HAP-1 (cell line): ENCODE measurements around the gene NDUFAF7.

ENCODE experiments used
- DNase-seq, 2 experiments: peaks; one replicate each; pipeline ENCODE4 v3.0.0-alpha.2; 2016 to 2020; ENCODE audit warnings: low spot score in 2 of 2
- H3K27me3 ChIP-seq: fragments of 250-450 bp; sonication (Bioruptor Pico); 2 replicates; pipeline ENCODE4 v1.5.1; 2020; ENCODE audit warnings: low read depth, mild to moderate bottlenecking, moderate library complexity
- H3K36me3 ChIP-seq: fragments of 250-450 bp; sonication (Bioruptor Pico); replicated peaks from 2 replicates; pipeline ENCODE4 v1.5.1; 2020; ENCODE audit warnings: mild to moderate bottlenecking
- H3K4me1 ChIP-seq: fragments of 250-450 bp; sonication (Bioruptor Pico); 2 replicates; pipeline ENCODE4 v1.5.1; 2020; ENCODE audit warnings: mild to moderate bottlenecking
- H3K4me3 ChIP-seq: fragments of 250-450 bp; sonication (Bioruptor Pico); 2 replicates; pipeline ENCODE4 v1.5.1; 2020; ENCODE audit warnings: mild to moderate bottlenecking, moderate library complexity
- H3K9me3 ChIP-seq: fragments of 250-450 bp; sonication (Bioruptor Pico); 2 replicates; pipeline ENCODE4 v1.5.1; 2020; ENCODE audit warnings: mild to moderate bottlenecking, moderate library complexity
- in situ Hi-C: fragments of 300-500 bp; cut with MboI; formaldehyde crosslinking; loops from 3 replicates; pipeline ENCODE4 v1.14.3; 2020; ENCODE audit warnings: low sequenced_read_pairs, inconsistent platforms, mixed read lengths

The NDUFAF7 gene

DNA sequence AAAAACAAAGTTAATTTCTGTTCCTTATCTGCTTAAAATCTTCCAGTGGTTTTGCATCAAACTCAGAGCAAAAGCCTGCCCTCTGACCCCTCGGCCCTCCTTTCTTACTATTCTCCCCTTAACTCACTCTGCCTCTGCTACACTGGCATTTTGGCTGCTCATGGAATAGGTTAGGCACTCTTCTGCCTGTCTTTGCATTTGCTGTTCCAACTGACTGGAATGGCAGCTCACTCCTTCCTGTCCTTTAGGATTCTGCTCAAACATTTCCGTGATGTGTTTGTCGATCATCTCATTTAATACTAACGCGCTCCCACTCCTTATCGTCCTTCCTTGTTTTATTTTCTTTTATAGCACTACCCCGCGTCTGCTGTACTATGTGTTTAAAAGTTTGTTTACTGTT, 877 bp upstream of the NDUFAF7 start:
- Histone ChIP-seq H3K4me3 (peak overlapping the region; percentile 89), H3K9me3 (no peaks in the 10 kb centered on the region), H3K36me3 (peaks cover 17% of the 10 kb centered on the region), H3K4me1 (peaks cover 25% of the 10 kb centered on the region), H3K27me3 (no peaks in the 10 kb centered on the region)
- DNase-seq = peak in 1 of 2 experiments; percentile 27
- in situ Hi-C loops = no loop called here

DNA sequence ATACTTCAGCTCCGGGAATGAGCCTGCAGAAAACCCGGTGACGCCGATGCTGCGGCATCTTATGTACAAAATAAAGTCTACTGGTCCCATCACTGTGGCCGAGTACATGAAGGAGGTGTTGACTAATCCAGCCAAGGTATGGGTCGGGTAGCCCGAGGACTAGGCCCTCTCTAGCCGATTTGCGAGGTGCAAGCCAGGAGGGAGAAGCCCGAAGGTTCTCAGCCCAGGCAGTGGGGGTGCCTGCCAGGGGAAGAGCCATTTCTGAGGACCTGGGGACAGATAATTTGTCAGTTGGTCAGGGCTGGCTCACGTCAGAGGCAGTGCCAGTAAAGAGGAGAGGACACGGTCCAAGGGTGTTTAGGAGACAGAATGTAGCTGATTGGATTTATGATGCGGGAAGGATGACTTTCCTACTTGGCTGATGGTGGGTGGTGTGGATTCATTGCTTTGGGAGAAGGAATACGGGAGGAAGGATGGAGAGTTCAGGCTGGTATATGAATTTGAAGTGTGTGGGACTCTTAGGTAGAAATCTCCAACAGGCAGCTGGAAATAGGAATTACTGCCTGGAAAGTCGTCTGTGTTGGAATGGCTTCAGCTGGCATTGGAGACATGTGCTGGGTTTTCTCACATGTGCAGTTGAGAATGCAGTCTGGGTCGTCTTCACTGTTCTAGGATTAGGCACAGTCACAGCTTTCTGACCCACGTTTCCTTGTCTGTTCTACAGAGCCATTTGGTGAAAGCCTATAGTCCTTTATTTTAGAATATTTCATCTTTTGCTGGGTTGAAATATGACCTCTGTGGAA, 874 bp downstream of the NDUFAF7 start:
- peaks cover 13% of the 10 kb centered on the region for H3K4me1 ChIP-seq
- no peak for DNase-seq
- peaks cover 21% of the 10 kb centered on the region for H3K36me3 ChIP-seq
- peak overlapping the region; percentile 89 for H3K4me3 ChIP-seq
- no peaks in the 10 kb centered on the region for H3K9me3 ChIP-seq
- in situ Hi-C loops = no loop called here
- no peaks in the 10 kb centered on the region for H3K27me3 ChIP-seq

DNA sequence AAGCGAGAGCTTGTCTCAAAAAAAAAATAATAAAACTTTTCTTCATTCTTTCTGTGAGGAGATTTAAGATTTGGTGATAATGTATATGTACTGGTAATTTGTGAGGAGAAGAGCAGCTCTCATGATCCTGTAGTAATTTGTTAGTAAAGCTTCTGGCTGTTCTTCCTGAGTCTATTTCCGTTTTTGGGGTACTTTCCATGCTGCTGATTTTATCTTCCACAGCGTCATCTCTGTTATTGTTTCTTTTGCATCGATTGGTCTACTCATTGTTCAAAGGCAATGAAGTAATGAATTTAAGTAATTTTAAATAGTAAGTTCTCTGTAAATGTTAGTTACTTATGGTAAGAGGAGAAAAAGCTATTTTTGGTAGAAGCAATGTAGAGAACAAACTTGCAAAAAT, 12.0 kb downstream of the NDUFAF7 start:
- Histone ChIP-seq H3K9me3 (no peaks in the 10 kb centered on the region), H3K36me3 (peaks cover 74% of the 10 kb centered on the region), H3K27me3 (no peaks in the 10 kb centered on the region), H3K4me3 (no peak overlapping the region), H3K4me1 (peaks cover 9% of the 10 kb centered on the region; the same call in 1 of the 2 replicates)
- in situ Hi-C loops = no loop called here
- DNase-seq = no peak

DNA sequence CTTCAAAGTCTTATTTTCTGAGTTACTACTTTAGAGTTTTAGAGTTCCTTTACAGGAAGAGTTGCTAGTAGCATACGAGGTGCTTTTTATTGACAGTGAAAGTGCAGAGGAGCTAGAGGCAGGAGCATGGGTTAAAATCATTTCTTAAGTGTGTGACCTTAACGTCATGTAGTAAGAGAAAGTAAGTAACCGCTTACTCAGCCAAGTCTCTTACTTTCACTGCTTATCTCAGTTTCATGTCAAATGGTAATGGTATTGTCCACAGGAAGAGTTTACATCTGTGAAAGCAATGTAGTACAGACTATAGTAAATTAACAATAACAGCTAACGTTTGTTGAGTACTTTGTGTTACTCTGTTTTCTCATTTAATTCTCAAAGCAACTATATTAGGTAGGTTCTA, 12.6 kb downstream of the NDUFAF7 start:
- peaks cover 76% of the 10 kb centered on the region for H3K36me3 ChIP-seq
- no peak overlapping the region for H3K4me3 ChIP-seq
- no peaks in the 10 kb centered on the region for H3K27me3 ChIP-seq
- in situ Hi-C loops = no loop called here
- peaks cover 9% of the 10 kb centered on the region; the same call in 1 of the 2 replicates for H3K4me1 ChIP-seq
- H3K9me3 ChIP-seq = no peaks in the 10 kb centered on the region
- no peak for DNase-seq

DNA sequence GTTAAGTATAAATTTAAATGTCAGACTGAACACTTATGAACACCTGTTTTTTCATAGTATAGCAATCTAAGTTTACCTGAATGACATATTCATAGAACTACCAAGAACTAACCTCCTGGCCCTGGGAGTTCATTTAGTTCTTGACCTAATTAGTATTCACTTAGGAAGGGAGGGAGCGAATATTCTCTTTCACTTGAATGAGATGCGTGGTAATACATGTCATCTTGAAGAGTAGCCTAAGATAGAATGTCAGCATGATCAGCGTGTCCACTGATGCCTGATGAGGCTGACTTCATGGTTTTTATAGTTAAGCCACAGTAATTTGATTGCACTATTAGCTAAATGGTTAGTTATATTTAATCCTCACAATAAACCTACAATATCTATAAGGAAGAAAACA, 13.3 kb downstream of the NDUFAF7 start:
- Histone ChIP-seq H3K9me3 (no peaks in the 10 kb centered on the region), H3K27me3 (no peaks in the 10 kb centered on the region), H3K4me3 (no peak overlapping the region), H3K36me3 (peaks cover 74% of the 10 kb centered on the region), H3K4me1 (peaks cover 9% of the 10 kb centered on the region; the same call in 1 of the 2 replicates)
- no peak for DNase-seq
- in situ Hi-C loops = no loop called here

DNA sequence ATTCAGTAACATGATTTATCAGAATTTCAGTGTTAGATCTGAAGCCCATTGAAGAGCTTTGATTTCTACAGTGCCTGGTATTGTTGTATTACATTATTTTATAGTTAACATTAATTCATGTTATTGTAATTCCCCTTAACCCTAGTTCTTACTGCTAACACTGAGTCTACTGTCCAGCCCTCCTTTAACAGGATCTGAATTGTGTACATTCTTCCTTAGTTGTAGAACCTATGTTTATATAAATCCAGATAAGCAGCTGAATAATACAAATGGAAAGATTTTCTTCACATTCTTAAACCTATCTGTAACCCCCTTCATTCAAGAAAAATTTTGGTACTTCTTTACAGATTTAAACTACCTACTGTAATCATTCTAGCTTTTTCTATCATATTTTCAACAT, 14.7 kb downstream of the NDUFAF7 start:
- in situ Hi-C loops = no loop called here
- DNase-seq = no peak
- H3K36me3 ChIP-seq = peaks cover 75% of the 10 kb centered on the region

DNA sequence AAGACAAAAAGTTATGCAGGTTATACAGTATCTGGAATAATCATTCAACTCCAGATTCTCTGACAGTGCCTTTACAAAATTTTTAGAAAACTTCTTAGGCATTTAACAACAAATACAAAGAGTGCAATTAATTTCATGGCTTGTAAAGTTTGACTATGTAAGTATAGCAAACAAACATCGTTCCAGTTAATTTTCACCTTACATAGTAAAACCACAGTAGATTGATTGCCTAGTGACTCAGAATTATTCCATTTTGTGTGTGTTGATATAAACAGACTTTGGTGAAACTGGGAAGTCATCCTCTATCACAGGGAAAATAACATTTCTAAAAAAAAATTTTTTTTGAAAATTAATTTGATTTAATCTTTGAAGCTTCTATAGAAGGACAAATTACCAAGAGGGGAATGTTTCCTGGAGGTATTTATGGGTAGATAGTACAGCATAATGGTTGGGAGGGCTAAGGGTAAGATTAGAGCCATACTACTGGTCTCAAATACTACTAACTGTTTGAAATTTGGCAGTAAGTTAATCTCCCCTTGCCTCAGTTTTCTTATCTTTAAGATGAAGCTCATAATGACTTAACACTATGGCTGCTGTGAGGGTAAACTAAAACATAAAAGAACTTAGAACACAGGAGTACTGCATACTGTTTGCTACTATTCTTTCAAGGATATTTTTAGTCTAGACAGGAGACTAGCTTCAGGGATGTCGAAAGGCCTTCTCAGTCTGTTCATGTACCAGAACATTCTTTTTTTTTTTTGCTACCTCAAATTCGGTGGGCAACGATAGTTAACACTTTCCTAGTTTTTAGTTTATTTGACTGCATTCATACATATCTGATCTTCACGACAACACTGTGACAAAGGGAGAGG, 19.6 kb downstream of the NDUFAF7 start:
- in situ Hi-C loops = no loop called here
- no peak for DNase-seq

More for the DNA sequence above, 14.7 kb downstream of the NDUFAF7 start:
- Histone ChIP-seq H3K4me1 (peaks cover 9% of the 10 kb centered on the region; the same call in 1 of the 2 replicates), H3K4me3 (no peak overlapping the region), H3K27me3 (no peaks in the 10 kb centered on the region), H3K9me3 (no peaks in the 10 kb centered on the region)

DNA sequence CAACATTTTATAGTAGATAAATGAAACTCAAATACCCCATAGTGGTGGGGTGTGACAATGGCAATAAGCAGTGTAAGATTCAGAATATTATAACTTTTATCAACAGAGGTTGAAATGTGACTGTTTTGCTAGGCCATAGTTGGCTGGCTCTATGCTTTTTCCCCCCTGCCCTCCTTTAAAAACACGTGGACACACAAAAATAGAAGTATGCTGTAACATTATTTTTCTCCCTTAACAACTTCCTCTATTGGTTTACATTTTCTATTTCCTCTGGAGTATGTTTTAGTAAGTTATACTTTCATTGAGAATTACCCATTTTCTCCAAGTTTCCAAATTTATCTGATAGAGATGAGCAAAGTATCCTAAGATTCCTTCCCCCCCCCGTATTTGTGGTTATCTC, 31.1 kb downstream of the NDUFAF7 start:
- Histone ChIP-seq H3K4me1 (no peaks in the 10 kb centered on the region), H3K4me3 (no peak overlapping the region), H3K36me3 (peaks cover 20% of the 10 kb centered on the region), H3K27me3 (no peaks in the 10 kb centered on the region), H3K9me3 (no peaks in the 10 kb centered on the region)
- in situ Hi-C loops = no loop called here
- no peak for DNase-seq

More for the DNA sequence above, 19.6 kb downstream of the NDUFAF7 start:
- Histone ChIP-seq H3K36me3 (peaks cover 70% of the 10 kb centered on the region), H3K9me3 (no peaks in the 10 kb centered on the region), H3K4me1 (no peaks in the 10 kb centered on the region), H3K4me3 (no peak overlapping the region), H3K27me3 (no peaks in the 10 kb centered on the region)

DNA sequence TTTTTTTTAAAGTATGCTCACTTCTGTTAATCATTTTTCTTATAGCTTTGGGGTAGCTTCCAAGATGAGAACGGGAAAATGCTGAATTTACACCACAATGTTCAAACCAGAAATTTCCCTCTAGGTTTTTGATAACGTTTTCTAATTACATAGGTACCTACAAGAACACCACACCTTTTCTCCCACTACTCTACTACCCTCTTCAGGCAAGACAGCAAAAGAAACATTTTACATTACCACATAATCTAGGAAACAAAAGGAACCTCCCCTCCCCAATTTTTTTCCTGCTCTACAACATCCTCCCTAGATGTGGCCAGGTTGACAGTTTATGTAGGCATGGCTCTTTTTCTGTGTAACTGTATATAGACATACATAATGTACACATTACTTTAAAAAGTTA, 32.4 kb downstream of the NDUFAF7 start:
- in situ Hi-C loops = no loop called here
- Histone ChIP-seq H3K36me3 (peaks cover 25% of the 10 kb centered on the region), H3K4me1 (no peaks in the 10 kb centered on the region), H3K27me3 (no peaks in the 10 kb centered on the region), H3K9me3 (no peaks in the 10 kb centered on the region), H3K4me3 (no peak overlapping the region)
- no peak for DNase-seq

DNA sequence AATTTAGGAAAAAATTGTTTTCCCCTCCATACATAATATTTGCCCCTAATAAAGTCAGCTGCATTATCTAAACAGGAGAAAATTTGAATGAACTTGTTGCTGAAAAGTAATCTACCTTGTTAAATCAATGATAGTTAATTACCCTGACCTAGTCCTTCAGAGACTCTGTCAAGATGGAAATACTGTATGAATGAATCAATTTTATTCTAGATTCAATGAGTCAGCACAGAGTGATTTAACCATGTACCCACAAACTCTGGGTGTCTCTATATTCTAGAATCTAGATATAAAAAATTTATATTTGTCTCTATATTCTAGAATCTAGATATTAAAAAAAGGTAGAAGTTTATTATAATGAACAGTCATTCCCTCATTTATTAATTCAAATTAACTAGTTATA, 36.2 kb downstream of the NDUFAF7 start:
- in situ Hi-C loops = no loop called here
- peaks cover 33% of the 10 kb centered on the region for H3K36me3 ChIP-seq

DNA sequence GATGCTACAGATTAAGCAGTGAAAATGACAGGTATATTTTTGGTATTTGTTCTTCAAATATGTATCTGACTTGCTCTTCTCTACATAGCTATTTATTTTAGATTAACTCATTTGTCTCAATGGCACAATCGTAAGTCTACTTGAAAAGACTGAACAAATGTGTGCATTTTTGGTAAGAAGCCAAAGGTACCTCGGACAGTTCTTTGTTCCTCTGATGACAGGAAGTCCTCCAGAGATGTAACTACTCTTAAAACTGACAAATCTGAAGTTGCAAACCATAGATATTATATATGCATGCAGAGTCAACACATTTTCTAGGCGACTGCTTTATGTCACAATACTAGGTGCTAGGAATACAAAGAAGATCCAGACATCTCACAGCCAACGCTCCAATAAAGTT, 36.7 kb downstream of the NDUFAF7 start:
- Histone ChIP-seq H3K36me3 (peaks cover 33% of the 10 kb centered on the region), H3K9me3 (no peaks in the 10 kb centered on the region), H3K4me1 (peaks cover 2% of the 10 kb centered on the region; the same call in 1 of the 2 replicates), H3K27me3 (no peaks in the 10 kb centered on the region), H3K4me3 (no peak overlapping the region)
- no peak for DNase-seq
- in situ Hi-C loops = no loop called here

More for the DNA sequence above, 36.2 kb downstream of the NDUFAF7 start:
- DNase-seq = no peak
- Histone ChIP-seq H3K27me3 (no peaks in the 10 kb centered on the region), H3K4me1 (peaks cover 2% of the 10 kb centered on the region; the same call in 1 of the 2 replicates), H3K9me3 (no peaks in the 10 kb centered on the region), H3K4me3 (no peak overlapping the region)

DNA sequence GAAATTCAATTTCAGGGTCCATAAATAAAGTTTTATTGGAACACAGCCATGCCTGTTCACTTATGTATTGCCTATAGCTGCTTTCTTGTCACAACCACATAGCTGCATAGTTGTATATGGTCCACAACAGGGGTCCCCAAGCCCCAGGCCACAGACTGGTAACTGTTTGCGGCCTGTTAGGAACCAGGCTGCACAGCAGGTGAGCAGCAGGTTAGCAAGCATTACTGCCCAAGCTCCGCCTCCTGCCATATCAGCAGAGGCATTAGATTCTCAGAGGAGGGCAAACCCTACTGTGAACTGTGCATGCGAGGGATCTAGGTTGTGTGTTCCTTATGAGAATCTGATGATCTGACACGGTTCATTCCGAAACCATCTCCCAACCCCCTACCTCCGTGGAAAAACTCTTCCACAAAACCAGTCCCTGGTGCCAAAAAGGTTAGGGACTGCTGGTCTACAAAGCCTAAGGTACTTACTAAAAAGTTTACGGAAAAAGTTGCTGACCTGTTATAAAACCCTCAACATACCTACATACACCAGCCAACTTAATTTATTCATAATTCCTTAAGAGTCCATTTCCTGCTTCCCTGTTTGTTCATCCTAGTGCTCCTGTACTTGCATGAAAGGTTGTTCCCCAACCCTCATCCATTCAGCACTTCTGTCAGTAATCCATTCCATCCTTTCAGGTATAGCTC, 40.1 kb downstream of the NDUFAF7 start:
- no peaks in the 10 kb centered on the region for H3K9me3 ChIP-seq
- H3K4me1 ChIP-seq = peaks cover 10% of the 10 kb centered on the region
- H3K36me3 ChIP-seq = peaks cover 32% of the 10 kb centered on the region
- no peak for DNase-seq
- no peak overlapping the region for H3K4me3 ChIP-seq
- in situ Hi-C loops = no loop called here
- H3K27me3 ChIP-seq = no peaks in the 10 kb centered on the region

DNA sequence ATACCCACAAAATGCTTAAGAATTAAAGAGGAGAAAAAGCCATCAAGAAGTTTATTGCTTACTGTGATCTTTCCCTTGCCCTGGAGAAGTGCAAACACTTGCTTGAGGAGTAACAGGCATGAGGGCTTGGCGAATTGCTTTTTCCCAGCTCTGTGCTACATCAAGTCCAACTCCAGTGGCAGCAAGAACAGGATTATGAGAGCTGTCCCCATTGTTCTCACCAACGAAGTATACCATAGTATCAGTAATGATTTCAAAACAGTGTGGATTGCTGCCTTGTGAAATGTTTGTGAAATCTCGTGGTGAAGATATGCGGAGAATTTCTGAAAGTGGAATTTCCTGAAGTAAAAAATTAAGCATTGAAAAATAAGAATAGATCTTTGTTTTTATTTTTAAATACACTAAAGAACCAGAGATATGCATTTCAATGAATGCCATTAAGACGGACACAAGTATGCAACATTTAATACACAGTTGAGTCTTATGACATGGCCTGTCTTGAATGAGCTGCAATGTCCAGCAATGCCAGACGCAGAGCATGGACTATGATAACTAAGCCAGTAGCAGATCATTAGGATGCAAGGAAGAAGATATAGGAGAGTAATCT, 43.0 kb downstream of the NDUFAF7 start:
- Histone ChIP-seq H3K4me3 (no peak overlapping the region), H3K9me3 (no peaks in the 10 kb centered on the region), H3K4me1 (peaks cover 10% of the 10 kb centered on the region), H3K36me3 (peaks cover 26% of the 10 kb centered on the region), H3K27me3 (no peaks in the 10 kb centered on the region)
- peak in 1 of 2 experiments; percentile 16 for DNase-seq
- in situ Hi-C loops = no loop called here
